Lung (tissue), 12 donors: ENCODE results near the gene ISG20L2. TPM values are rescaled to one million over a fixed set of nuclear protein-coding genes. Genes with fewer than 3 reads are reported as not detected.

Experiments used
- ATAC-seq: fragments of 200-7000 bp; cut with Tn5 transposase; one replicate; pipeline ENCODE4 v1.9.1; 2020; ENCODE audit warnings: moderate number of reproducible peaks; ENCODE audit not compliant: insufficient read depth, low FRiP score
- DNase-seq, 3 donors: peaks; one replicate each; pipeline ENCODE4 v3.0.0-alpha.2; 2013 to 2017
- H3K27ac ChIP-seq, 2 donors: one replicate each; pipeline ENCODE4 v1.5.1; 2013; ENCODE audit warnings: mild to moderate bottlenecking in 2 of 2, moderate library complexity in 2 of 2, control low read depth in 1 of 2, inconsistent platforms in 1 of 2, low read depth in 1 of 2, low read length in 1 of 2
- H3K27me3 ChIP-seq, 3 donors: one replicate each; pipeline ENCODE4 v1.5.1; 2013; ENCODE audit warnings: low read length in 2 of 3; ENCODE audit not compliant: control insufficient read depth in 3 of 3, insufficient read depth in 3 of 3
- H3K36me3 ChIP-seq, 4 donors: one replicate each; pipeline ENCODE4 v1.5.1; 2013; ENCODE audit warnings: low read length in 4 of 4, mild to moderate bottlenecking in 1 of 4, moderate library complexity in 1 of 4; ENCODE audit not compliant: control insufficient read depth in 4 of 4, insufficient read depth in 4 of 4
- H3K4me1 ChIP-seq, 5 donors: one replicate each; pipeline ENCODE4 v1.5.1; 2013; ENCODE audit warnings: low read length in 5 of 5, mild to moderate bottlenecking in 2 of 5, moderate library complexity in 1 of 5; ENCODE audit not compliant: control insufficient read depth in 5 of 5, insufficient read depth in 5 of 5
- H3K4me3 ChIP-seq: one replicate; pipeline ENCODE4 v1.5.1; 2013; ENCODE audit warnings: mild to moderate bottlenecking, control low read depth, moderate library complexity
- H3K9ac ChIP-seq, 2 donors: one replicate each; pipeline ENCODE4 v1.5.1; 2013; ENCODE audit warnings: low read length in 2 of 2, control low read depth in 1 of 2; ENCODE audit not compliant: insufficient read depth in 1 of 2
- H3K9me3 ChIP-seq, 4 donors: one replicate each; pipeline ENCODE4 v1.5.1; 2013; ENCODE audit warnings: low read length in 3 of 4, mild to moderate bottlenecking in 1 of 4, moderate library complexity in 1 of 4; ENCODE audit not compliant: control insufficient read depth in 4 of 4, insufficient read depth in 3 of 4
- CTCF ChIP-seq: IDR thresholded peaks from 2 replicates; pipeline ENCODE4 v1.5.1; 2012; ENCODE audit warnings: mild to moderate bottlenecking; ENCODE audit errors: control extremely low read depth, extremely low read depth
- WGBS, 2 donors: extraction: QIAGEN DNeasy Blood & Tissue Kit; methylation state at CpG; one replicate each; pipeline ENCODE4 v1.1.7; 2013; 5-methylcytosine and 5-hydroxymethylcytosine counted together
- polyA plus RNA-seq, 2 donors: library from polyadenylated mRNA; stranded (reverse); fragments of 200-250 nt; gene quantifications; one replicate each; pipeline ENCODE4 v1.2.1, GENCODE V29; 2013
- total RNA-seq, 2 donors: library from RNA; depleted of rRNA in 1 of 2; stranded (reverse); fragments of >200 nt in 1 of 2; gene quantifications; one replicate each; pipeline ENCODE4 v1.2.1, GENCODE V29; 2014 to 2021
- donor health status: control.
- donor health status: control.
- donor health status: Bipolar disorder and iron deficiency.
- donor health status: healthy.
- donor health status: DM: yes; HTN: yes; CAD: no.

Gene ISG20L2
- total and polyA plus RNA-seq, 4 donors: 9.3 to 26.3 (median 17.8) TPM

DNA sequence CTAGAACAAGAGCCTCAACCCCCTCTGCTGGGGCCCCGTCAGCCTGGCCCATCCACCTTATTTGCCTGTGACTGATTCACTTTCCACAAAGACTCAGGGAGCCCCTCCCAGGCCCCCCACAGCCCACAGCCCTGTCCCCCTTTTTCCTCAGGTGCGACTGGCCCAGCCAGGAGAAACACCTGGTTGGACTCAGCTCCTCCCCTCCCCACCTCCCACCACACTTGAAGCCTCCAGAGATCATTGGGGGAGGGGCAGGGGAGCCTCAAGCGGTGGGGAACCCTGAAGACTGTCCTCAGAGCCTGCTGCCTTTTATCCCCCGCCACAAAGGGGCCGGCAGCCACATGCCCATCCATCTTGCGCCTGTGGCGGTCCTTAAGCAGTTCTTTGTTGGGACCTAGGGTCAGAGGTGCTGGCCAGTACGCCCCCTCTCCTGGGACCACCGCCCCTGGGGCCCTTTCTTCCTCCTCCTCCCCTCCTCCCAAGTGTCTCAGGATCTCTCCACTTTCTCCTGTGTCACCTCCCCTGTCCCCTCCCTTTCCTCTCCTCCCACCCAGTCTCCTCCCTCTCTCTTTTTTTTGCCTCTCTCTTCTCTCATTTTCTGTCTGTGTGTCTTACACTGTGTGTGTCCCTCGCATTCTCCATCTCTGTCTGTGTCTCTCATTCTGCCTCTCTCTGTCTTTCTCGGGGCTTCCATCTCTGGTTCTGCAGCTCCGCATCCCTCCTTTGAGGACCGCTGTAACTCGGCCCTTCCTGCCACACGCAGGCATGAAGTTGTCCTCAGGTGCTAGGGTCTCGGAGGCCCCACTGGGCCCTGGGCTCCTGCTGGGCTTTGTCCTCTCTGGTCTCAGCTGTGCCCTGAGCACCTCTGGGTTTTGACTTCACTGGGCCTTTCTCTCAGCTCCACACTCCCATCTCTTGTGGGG, 35.4 kb downstream of the ISG20L2 start:
- no peak overlapping the region for H3K27ac ChIP-seq
- H3K9me3 ChIP-seq: no peaks in the 10 kb centered on the region
- no peaks in the 10 kb centered on the region for H3K36me3 ChIP-seq
- DNase-seq (peak; percentile 77 to 91 (median 87)), ATAC-seq (no peak)
- TF ChIP-seq CTCF: no peak
- H3K4me1 ChIP-seq: peaks cover 0 to 50% (median 7%) of the 10 kb centered on the region in 5 donors
- 48 to 50% methylated on average over 16 of the region's 16 CpGs for WGBS, 2 donors
- no peak overlapping the region for H3K4me3 ChIP-seq
- no peak overlapping the region for H3K9ac ChIP-seq
- no peaks in the 10 kb centered on the region for H3K27me3 ChIP-seq

- no peak for TF ChIP-seq CTCF
- Histone ChIP-seq H3K4me3 (no peak overlapping the region), H3K27me3 (no peaks in the 10 kb centered on the region), H3K9ac (no peak overlapping the region), H3K36me3 (no peaks in the 10 kb centered on the region), H3K4me1 (peaks cover 0 to 50% (median 7%) of the 10 kb centered on the region in 5 donors), H3K27ac (no peak overlapping the region), H3K9me3 (no peaks in the 10 kb centered on the region)
- WGBS, 2 donors: 5 to 7% methylated on average over 13 of the region's 13 CpGs
- DNase-seq (peak in 1 of 3 donors; percentile 69), ATAC-seq (no peak)
These were observed 36.1 kb downstream of the ISG20L2 start for GRCh38 chr1:156692441-156692924.

GRCh38 chr1:156691665-156692440, 36.7 kb downstream of the ISG20L2 start:
- H3K36me3 ChIP-seq: no peaks in the 10 kb centered on the region
- peaks cover 0 to 50% (median 7%) of the 10 kb centered on the region in 5 donors for H3K4me1 ChIP-seq
- H3K9me3 ChIP-seq: no peaks in the 10 kb centered on the region
- peak in 1 of 3 donors; percentile 45 for DNase-seq
- WGBS, 2 donors: 17 to 23% methylated on average over 20 of the region's 20 CpGs
- H3K27me3 ChIP-seq: no peaks in the 10 kb centered on the region
- ATAC-seq: no peak
- no peak overlapping the region for H3K9ac ChIP-seq
- no peak for TF ChIP-seq CTCF
- no peak overlapping the region for H3K4me3 ChIP-seq
- no peak overlapping the region for H3K27ac ChIP-seq
